Fibroblast of pulmonary artery (primary cell): ENCODE data around the gene CDK5R2.

ENCODE experiments used
- DNase-seq: peaks from one replicate; pipeline ENCODE4 v3.0.0-alpha.2; 2010; ENCODE audit warnings: low read depth
- H3K4me3 ChIP-seq: replicated peaks from 2 replicates; pipeline ENCODE4 v1.5.1; 2011; ENCODE audit warnings: low read depth, mild to moderate bottlenecking, control low read depth, low read length, moderate library complexity
- TF ChIP-seq, protein P1 (sequence below): IDR thresholded peaks from 2 replicates; pipeline ENCODE4 v1.5.1; 2011; ENCODE audit warnings: mild to moderate bottlenecking, control low read depth, low read length, inconsistent platforms; ENCODE audit errors: missing control alignments

The CDK5R2 gene

DNA sequence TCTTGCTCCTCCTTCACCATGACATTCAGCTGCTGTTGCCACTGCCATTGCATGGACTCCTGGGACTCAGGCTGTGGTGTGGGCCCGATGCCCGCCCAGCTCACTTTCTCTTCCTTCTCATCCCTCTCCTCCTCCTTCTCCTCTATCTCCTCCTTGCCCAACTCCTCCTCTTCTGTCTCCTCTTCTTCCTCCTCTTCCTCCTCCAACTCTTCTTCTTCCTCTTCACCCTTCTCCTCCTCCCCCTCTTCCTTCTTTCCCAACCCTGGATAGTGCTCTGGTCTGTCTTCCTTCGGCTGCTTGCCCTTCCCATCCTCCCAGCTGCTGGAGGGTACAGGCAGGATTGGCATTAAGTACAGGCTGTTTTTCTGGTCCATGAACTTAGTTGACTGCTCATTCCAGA, 44.5 kb downstream of the CDK5R2 start:
- H3K4me3 ChIP-seq: no peak overlapping the region
- TF ChIP-seq, protein P1, sequence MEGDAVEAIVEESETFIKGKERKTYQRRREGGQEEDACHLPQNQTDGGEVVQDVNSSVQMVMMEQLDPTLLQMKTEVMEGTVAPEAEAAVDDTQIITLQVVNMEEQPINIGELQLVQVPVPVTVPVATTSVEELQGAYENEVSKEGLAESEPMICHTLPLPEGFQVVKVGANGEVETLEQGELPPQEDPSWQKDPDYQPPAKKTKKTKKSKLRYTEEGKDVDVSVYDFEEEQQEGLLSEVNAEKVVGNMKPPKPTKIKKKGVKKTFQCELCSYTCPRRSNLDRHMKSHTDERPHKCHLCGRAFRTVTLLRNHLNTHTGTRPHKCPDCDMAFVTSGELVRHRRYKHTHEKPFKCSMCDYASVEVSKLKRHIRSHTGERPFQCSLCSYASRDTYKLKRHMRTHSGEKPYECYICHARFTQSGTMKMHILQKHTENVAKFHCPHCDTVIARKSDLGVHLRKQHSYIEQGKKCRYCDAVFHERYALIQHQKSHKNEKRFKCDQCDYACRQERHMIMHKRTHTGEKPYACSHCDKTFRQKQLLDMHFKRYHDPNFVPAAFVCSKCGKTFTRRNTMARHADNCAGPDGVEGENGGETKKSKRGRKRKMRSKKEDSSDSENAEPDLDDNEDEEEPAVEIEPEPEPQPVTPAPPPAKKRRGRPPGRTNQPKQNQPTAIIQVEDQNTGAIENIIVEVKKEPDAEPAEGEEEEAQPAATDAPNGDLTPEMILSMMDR: no peak
- no peak for DNase-seq

DNA sequence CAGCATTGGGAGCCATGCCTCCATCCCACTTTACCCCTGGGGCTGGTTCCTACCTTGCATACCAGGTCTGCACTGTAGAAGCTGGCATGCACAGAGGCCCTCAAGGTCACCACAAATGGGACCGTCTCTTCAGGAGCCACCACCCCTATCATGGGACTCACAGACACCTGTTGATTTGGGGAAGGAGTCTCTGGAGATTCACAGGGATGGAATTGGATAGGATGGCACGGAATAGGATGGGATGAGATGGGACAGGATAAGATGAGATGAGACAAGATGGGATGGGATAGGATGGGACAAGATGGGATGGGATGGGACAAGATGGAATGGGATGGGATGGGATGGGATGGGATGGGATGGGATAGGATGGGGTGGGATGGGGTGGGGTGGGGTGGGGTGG, 49.8 kb downstream of the CDK5R2 start:
- no peak for DNase-seq
- no peak overlapping the region for H3K4me3 ChIP-seq
- TF ChIP-seq, protein P1: no peak

- TF ChIP-seq, protein P1: peak; percentile 34
- DNase-seq: peak; percentile 8
- no peak overlapping the region for H3K4me3 ChIP-seq
Observed at GRCh38 chr2:219010162-219010756, 50.8 kb downstream of the CDK5R2 start.

DNA sequence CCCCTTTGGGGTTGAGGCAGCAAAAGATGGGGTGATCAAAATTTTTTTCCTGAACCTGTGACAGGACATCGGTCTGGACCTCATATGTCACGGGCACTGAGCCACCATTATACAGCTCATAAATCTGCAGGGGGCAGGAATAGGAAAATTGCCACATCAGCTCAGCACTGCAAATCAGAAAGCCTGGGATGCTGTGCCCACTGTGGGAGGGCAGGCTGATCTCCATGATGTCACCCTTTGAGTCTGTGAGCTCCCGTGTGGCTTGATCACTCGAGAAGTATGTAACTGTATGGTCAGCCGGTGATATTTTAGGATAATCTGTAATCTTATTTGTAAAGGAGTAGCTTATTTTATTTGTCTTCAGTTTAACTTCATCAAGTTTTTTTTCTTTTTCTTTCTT, 51.4 kb downstream of the CDK5R2 start:
- no peak overlapping the region for H3K4me3 ChIP-seq
- DNase-seq: no peak
- TF ChIP-seq, protein P1: no peak
